B cell (primary cell): Measurements from ENCODE around the gene TMEM45A. TPM values are rescaled to one million over a fixed set of nuclear protein-coding genes. Genes with fewer than 3 reads are reported as not detected.

Experiments used
- ATAC-seq: fragments of 200-7000 bp; cut with Tn5 transposase; one replicate; pipeline ENCODE4 v1.10.0; 2021; ENCODE audit warnings: low read depth, mild to moderate bottlenecking, moderate number of reproducible peaks, moderate library complexity
- CTCF ChIA-PET: fragments of 350-600 bp; sonication (Branson Sonifier 250); formaldehyde crosslinking; loops from one replicate; lab custom pipeline; 2021; ENCODE audit warnings: antibody characterized with exemption, inconsistent platforms; lab: Charles Lee
- POLR2A ChIA-PET: fragments of 350-600 bp; sonication (Branson Sonifier 250); formaldehyde crosslinking; loops from one replicate; lab custom pipeline; 2021; ENCODE audit warnings: antibody characterized with exemption; lab: Charles Lee
- DNase-seq: peaks from one replicate; pipeline ENCODE4 v3.0.0; 2013
- H2AFZ ChIP-seq: 2 replicates; pipeline ENCODE4 v1.6.1; 2012; ENCODE audit warnings: mild to moderate bottlenecking, low read depth, low read length; ENCODE audit not compliant: insufficient read depth, poor library complexity, severe bottlenecking
- H3K27ac ChIP-seq, 2 donors: 1 replicate in 1 of 2; 2 replicates in 1 of 2; pipeline ENCODE4 v1.5.1; 2012 to 2013; ENCODE audit warnings: low read length in 2 of 2, mild to moderate bottlenecking in 2 of 2, moderate library complexity in 1 of 2
- H3K27me3 ChIP-seq, 4 experiments: fragments of 200-600 bp in 1 of 4; sonication (generic) in 1 of 4; replicated peaks in 1 of 4; 1 replicate in 2 of 4; 2 replicates in 2 of 4; pipeline versions ENCODE4 v1.6.1 to v1.7.0; 2013 to 2016; ENCODE audit warnings: low read length in 3 of 4, mild to moderate bottlenecking in 2 of 4, mixed read lengths in 1 of 4, moderate library complexity in 1 of 4; ENCODE audit not compliant: insufficient read depth in 4 of 4, control insufficient read depth in 3 of 4; ENCODE audit errors: control extremely low read depth in 1 of 4
- H3K36me3 ChIP-seq, 2 experiments: replicated peaks in 1 of 2; 1 replicate in 1 of 2; 2 replicates in 1 of 2; pipeline versions ENCODE4 v1.6.1 to v1.7.1; 2013; ENCODE audit warnings: low read length in 1 of 2; ENCODE audit not compliant: insufficient read depth in 2 of 2, control insufficient read depth in 1 of 2; ENCODE audit errors: control extremely low read depth in 1 of 2, extremely low read depth in 1 of 2
- H3K4me1 ChIP-seq, 2 donors: fragments of 200-600 bp in 1 of 2; sonication (generic) in 1 of 2; 1 replicate in 1 of 2; 2 replicates in 1 of 2; pipeline versions ENCODE4 v1.5.1 to v1.6.1; 2013 to 2017; ENCODE audit warnings: low read length in 2 of 2; ENCODE audit not compliant: control insufficient read depth in 2 of 2, insufficient read depth in 2 of 2
- H3K4me2 ChIP-seq: replicated peaks from 2 replicates; pipeline ENCODE3; 2012; ENCODE audit warnings: mild to moderate bottlenecking, low read depth, low read length; ENCODE audit not compliant: poor library complexity, severe bottlenecking
- H3K4me3 ChIP-seq, 5 experiments: fragments of 200-600 bp in 1 of 5; sonication (generic) in 1 of 5; 1 replicate in 3 of 5; 2 replicates in 2 of 5; pipeline versions ENCODE4 v1.5.1 to v1.7.0; 2011 to 2016; ENCODE audit warnings: low read length in 4 of 5, mild to moderate bottlenecking in 4 of 5, low read depth in 2 of 5, control low read depth in 1 of 5, moderate library complexity in 1 of 5; ENCODE audit not compliant: insufficient read depth in 1 of 5; ENCODE audit errors: control extremely low read depth in 1 of 5, extremely low read depth in 1 of 5
- H3K79me2 ChIP-seq: fragments of 200-600 bp; sonication (generic); one replicate; pipeline ENCODE4 v1.6.0; 2016; ENCODE audit warnings: low read length; ENCODE audit not compliant: control insufficient read depth, insufficient read depth
- H3K9ac ChIP-seq: fragments of 200-600 bp; sonication (generic); 2 replicates; pipeline ENCODE4 v1.6.1; 2017; ENCODE audit warnings: mild to moderate bottlenecking, low read length, moderate library complexity
- H3K9me3 ChIP-seq, 3 donors: one replicate each; pipeline versions ENCODE4 v1.6.1 to v1.7.1; 2013; ENCODE audit warnings: low read length in 2 of 3; ENCODE audit not compliant: control insufficient read depth in 2 of 3, insufficient read depth in 1 of 3; ENCODE audit errors: control extremely low read depth in 1 of 3
- H4K20me1 ChIP-seq: 2 replicates; pipeline ENCODE4 v1.6.0; 2012; ENCODE audit warnings: mild to moderate bottlenecking, low read length; ENCODE audit not compliant: insufficient read depth, control insufficient read depth, poor library complexity, severe bottlenecking
- H3K27ac Mint-ChIP-seq: one replicate; pipeline ENCODE4 v1.8.0; 2021; ENCODE audit warnings: mixed read lengths
- H3K27me3 Mint-ChIP-seq: one replicate; pipeline ENCODE4 v1.8.0; 2021; ENCODE audit warnings: mixed read lengths
- H3K4me1 Mint-ChIP-seq: one replicate; pipeline ENCODE4 v1.8.0; 2021; ENCODE audit warnings: mixed read lengths
- H3K4me3 Mint-ChIP-seq: one replicate; pipeline ENCODE4 v1.8.0; 2021; ENCODE audit warnings: mixed read lengths
- H3K9me3 Mint-ChIP-seq: one replicate; pipeline ENCODE4 v1.8.0; 2022; ENCODE audit warnings: mixed read lengths; ENCODE audit not compliant: insufficient read depth
- CTCF ChIP-seq: fragments of 200-600 bp; IDR thresholded peaks from one replicate; pipeline ENCODE4 v1.8.0; 2022; ENCODE audit warnings: antibody characterized with exemption, mild to moderate bottlenecking
- EZH2 ChIP-seq: IDR thresholded peaks from 2 replicates; pipeline ENCODE4 v1.6.1; 2012; ENCODE audit warnings: borderline replicate concordance, low read depth, mild to moderate bottlenecking, moderate library complexity, low read length; ENCODE audit not compliant: insufficient read depth, poor library complexity, severe bottlenecking
- WGBS: methylation state at CpG from one replicate; pipeline ENCODE4 v1.1.5; 2013; ENCODE audit warnings: missing lambda C conversion rate; ENCODE audit not compliant: insufficient coverage; 5-methylcytosine and 5-hydroxymethylcytosine counted together
- intact Hi-C: fragments of 100-400 bp; cut with micrococcal nuclease; formaldehyde crosslinking; loops from one replicate; pipeline ENCODE4 v1.10.0; 2022
- polyA plus RNA-seq: library from polyadenylated mRNA; depleted of rRNA; stranded (reverse); fragments of >200 nt; gene quantifications from 2 replicates; pipeline ENCODE4 v1.2.3, GENCODE V29; 2012
- total RNA-seq, 2 donors: library from RNA; stranded (reverse); fragments of 120-200 nt in 1 of 2; gene quantifications; 1 replicate in 1 of 2; 2 replicates in 1 of 2; pipeline versions ENCODE4 v1.2.3 to v1.2.4, GENCODE V29; 2013 to 2022

TMEM45A gene
- total and polyA plus RNA-seq, 2 donors (not counting 1 experiment from before 2014, with no cell fraction given): 0.20 TPM; not detected in 1

- Mint-ChIP-seq H3K27me3 (peaks cover 15% of the 10 kb centered on the region), H3K9me3 (no peaks in the 10 kb centered on the region), H3K27ac (no peak overlapping the region), H3K4me1 (no peaks in the 10 kb centered on the region), H3K4me3 (no peak overlapping the region)
- Histone ChIP-seq H2AFZ (no peak overlapping the region), H3K4me1 (no peaks in the 10 kb centered on the region), H3K79me2 (no peaks in the 10 kb centered on the region), H3K36me3 (no peaks in the 10 kb centered on the region), H3K4me2 (no peak overlapping the region), H3K27me3 (no peaks in the 10 kb centered on the region), H3K27ac (no peak overlapping the region), H3K9me3 (no peaks in the 10 kb centered on the region), H3K4me3 (no peak overlapping the region), H3K9ac (no peak overlapping the region), H4K20me1 (no peaks in the 10 kb centered on the region)
- WGBS: 90% methylated on average over 2 of the region's 6 CpGs
- TF ChIP-seq EZH2 (no peak), CTCF (no peak)
- DNase-seq: no peak
- ATAC-seq: no peak
- intact Hi-C loops: no loop called here
- CTCF ChIA-PET: interaction anchor here (1.2 kb wide), 1 partner anchor 14 kb away, joined by 5 read pairs; no protein-coding TSS in a partner anchor
- POLR2A ChIA-PET: interaction anchor here (0.6 kb wide), 1 partner anchor 800 kb away, joined by 3 read pairs; no protein-coding TSS in a partner anchor
Measured at GRCh38 chr3:100575704-100576103, 83.3 kb downstream of the TMEM45A start.

GRCh38 chr3:100577382-100578008, 85.1 kb downstream of the TMEM45A start:
- H3K27me3 Mint-ChIP-seq: peaks cover 19% of the 10 kb centered on the region
- Histone ChIP-seq H3K9ac (no peak overlapping the region), H3K4me1 (no peaks in the 10 kb centered on the region), H3K36me3 (no peaks in the 10 kb centered on the region), H3K27ac (no peak overlapping the region), H3K4me2 (no peak overlapping the region), H3K4me3 (no peak overlapping the region), H3K27me3 (peaks cover 0 to 3% (median 0%) of the 10 kb centered on the region in 4 experiments), H3K9me3 (no peaks in the 10 kb centered on the region), H4K20me1 (no peaks in the 10 kb centered on the region), H3K79me2 (no peaks in the 10 kb centered on the region), H2AFZ (no peak overlapping the region)
- no CpG with 5 or more reads among the region's 1 CpG for WGBS
- ChIA-PET CTCF (interaction anchor here (1.0 kb wide), 1 partner anchor 12 kb away, joined by 5 read pairs; no protein-coding TSS in a partner anchor), POLR2A (no interaction called here)
- ATAC-seq (no peak), DNase-seq (no peak)
- TF ChIP-seq CTCF: no peak
- TF ChIP-seq EZH2: no peak
- no peak overlapping the region for H3K27ac Mint-ChIP-seq
- H3K4me3 Mint-ChIP-seq: no peak overlapping the region
- H3K9me3 Mint-ChIP-seq: no peaks in the 10 kb centered on the region
- no peaks in the 10 kb centered on the region for H3K4me1 Mint-ChIP-seq
- intact Hi-C loops: no loop called here
